Ecto neural progenitor cell (in vitro differentiated cells): ENCODE data around the gene C21orf58.
"Not testable (repeated sequence)": the region's sequence is repeated elsewhere in the genome, so short reads cannot be mapped to it uniquely, and the experiment has no call there.

Source experiments
- DNase-seq: peaks from one replicate; pipeline ENCODE4 v3.0.0-alpha.2; 2018; ENCODE audit warnings: low spot score

C21orf58 gene

GRCh38 chr21:46323710-46324389, at the start of gene C21orf58, which contains the start of gene PCNT:
Gene C21orf58 (minus strand): TSS chr21:46323870. CDS start chr21:46322738, 1,132 bp downstream.
Gene PCNT (plus strand): TSS chr21:46324156. CDS start chr21:46324229, 73 bp downstream.
- peak; percentile 99 for DNase-seq

GRCh38 chr21:46372947-46373346, 49.3 kb upstream of the C21orf58 start:
- DNase-seq, result not testable (repeated sequence)

GRCh38 chr21:46372014-46372485, 48.4 kb upstream of the C21orf58 start:
- no peak for DNase-seq

- no peak for DNase-seq
These were observed 47.7 kb upstream of the C21orf58 start for GRCh38 chr21:46371204-46372013.

GRCh38 chr21:46369520-46370235, 46.0 kb upstream of the C21orf58 start:
- no peak for DNase-seq

- DNase-seq, result no peak
These were observed 45.0 kb upstream of the C21orf58 start for GRCh38 chr21:46368533-46369285.

- no peak for DNase-seq
These were observed 43.3 kb upstream of the C21orf58 start for GRCh38 chr21:46366966-46367365.

GRCh38 chr21:46366561-46366960, 42.9 kb upstream of the C21orf58 start:
- no peak for DNase-seq

- no peak for DNase-seq
These were observed 42.4 kb upstream of the C21orf58 start for GRCh38 chr21:46366091-46366490.

GRCh38 chr21:46363698-46364097, 40.0 kb upstream of the C21orf58 start:
- DNase-seq, result no peak

GRCh38 chr21:46362946-46363345, 39.3 kb upstream of the C21orf58 start:
- DNase-seq, result no peak

GRCh38 chr21:46361935-46362334, 38.3 kb upstream of the C21orf58 start:
- DNase-seq, result no peak

- no peak for DNase-seq
These were observed 37.5 kb upstream of the C21orf58 start for GRCh38 chr21:46361176-46361575.

GRCh38 chr21:46357684-46358425, 34.2 kb upstream of the C21orf58 start:
- no peak for DNase-seq

- DNase-seq, result no peak
These were observed 33.6 kb upstream of the C21orf58 start for GRCh38 chr21:46357335-46357604.

- DNase-seq, result no peak
These were observed 33.0 kb upstream of the C21orf58 start for GRCh38 chr21:46356494-46357334.

GRCh38 chr21:46356005-46356338, 32.3 kb upstream of the C21orf58 start:
- DNase-seq, result no peak

- no peak for DNase-seq
These were observed 31.7 kb upstream of the C21orf58 start for GRCh38 chr21:46355161-46356004.

GRCh38 chr21:46354518-46354917, 30.8 kb upstream of the C21orf58 start:
- DNase-seq, result no peak

GRCh38 chr21:46354046-46354445, 30.4 kb upstream of the C21orf58 start:
- no peak for DNase-seq
